H1 (cell line): Measurements from ENCODE around the gene EFHC1.

Experiments
- ATF2 ChIP-seq: IDR thresholded peaks from 2 replicates; pipeline ENCODE4 v1.6.1; 2012; ENCODE audit warnings: low read length, inconsistent platforms
- CEBPB ChIP-seq: IDR thresholded peaks from 2 replicates; pipeline ENCODE4 v1.6.1; 2012; ENCODE audit warnings: low read depth, low read length
- CTCF ChIP-seq, 3 experiments: IDR thresholded peaks; 1 replicate in 2 of 3; 2 replicates in 1 of 3; pipeline versions ENCODE4 v1.5.1 to v1.6.1; 2011; ENCODE audit warnings: low read length in 3 of 3, mild to moderate bottlenecking in 3 of 3, inconsistent platforms in 2 of 3, low read depth in 1 of 3, moderate library complexity in 1 of 3; ENCODE audit not compliant: insufficient read depth in 1 of 3; ENCODE audit errors: control extremely low read depth in 1 of 3
- NANOG ChIP-seq: IDR thresholded peaks from 2 replicates; pipeline ENCODE4 v1.6.1; 2011; ENCODE audit warnings: low read length, low read depth, mild to moderate bottlenecking, inconsistent platforms; ENCODE audit not compliant: insufficient read depth, poor library complexity, severe bottlenecking

GRCh38 chr6:52550014-52550575, 130.0 kb downstream of the EFHC1 start:
- TF ChIP-seq CEBPB (no peak), CTCF (IDR thresholded peaks at IDR 0.05; ENCODE audit: control extremely low read depth in 1 of 3, insufficient read depth in 1 of 3, low read depth in 1 of 3, low read length in 3 of 3) (no peak), NANOG (no peak), ATF2 (no peak)
